ENCODE data around the gene CD2AP.

- TF ChIP-seq EZH2 (IDR thresholded peaks at IDR 0.05; ENCODE audit: borderline replicate concordance), result no peak
- TF ChIP-seq CTCF (IDR thresholded peaks at IDR 0.05; ENCODE audit: poor library complexity), result no peak
Measured at GRCh38 chr6:47465117-47465516, 12.5 kb upstream of the CD2AP start.
